GM12801 (cell line): Measurements from ENCODE around the gene RNF123.

Source experiments
- TF ChIP-seq, protein P1 (sequence below): IDR thresholded peaks from one replicate; pipeline ENCODE4 v1.5.1; 2011; ENCODE audit warnings: control low read depth; ENCODE audit not compliant: insufficient read length; ENCODE audit errors: extremely low read depth

RNF123 gene

DNA sequence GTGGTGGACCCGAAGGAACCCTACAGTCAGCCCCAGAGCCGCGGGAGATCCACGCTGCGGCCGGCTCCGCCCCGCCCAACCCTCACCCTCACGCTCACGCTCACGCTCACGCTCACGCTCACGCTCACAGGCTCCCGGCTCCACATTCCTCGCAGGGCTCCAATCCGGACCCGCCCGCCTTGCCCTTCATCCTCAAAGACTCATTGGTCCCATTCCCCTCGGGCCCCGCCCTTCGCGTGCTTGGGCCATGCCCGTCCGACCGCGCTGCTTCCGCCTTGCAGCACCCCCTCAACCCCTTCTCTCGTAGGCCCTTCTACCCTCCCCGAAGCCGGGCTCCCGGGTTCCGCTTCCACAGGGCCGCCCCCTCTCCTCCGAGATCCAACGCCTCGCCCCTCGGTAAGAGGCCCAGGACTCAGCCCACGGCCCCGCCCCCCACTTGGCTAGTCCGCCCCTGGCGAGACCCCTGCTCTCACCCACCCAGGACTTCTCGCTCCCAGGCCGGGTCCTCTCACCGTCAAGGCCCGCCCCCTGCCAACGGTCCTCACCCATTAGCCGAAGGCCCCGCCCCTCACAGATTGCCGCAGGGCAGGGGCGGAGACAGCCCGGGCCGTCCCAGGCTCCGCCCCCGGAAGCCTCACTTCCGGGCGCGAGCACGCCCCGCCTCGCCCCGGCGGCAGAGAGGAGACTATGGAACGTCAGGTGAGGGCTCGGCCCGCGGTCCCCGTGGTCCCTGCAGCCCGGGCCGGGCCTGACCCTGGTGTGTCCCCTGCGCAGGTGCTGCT, 15.5 kb upstream of the RNF123 start, which contains the start of gene APEH:
TSS of gene APEH (plus strand) at position 637 of the 782 bp plus-strand sequence. CDS start at position 688, 51 bp downstream.
- TF ChIP-seq, protein P1, sequence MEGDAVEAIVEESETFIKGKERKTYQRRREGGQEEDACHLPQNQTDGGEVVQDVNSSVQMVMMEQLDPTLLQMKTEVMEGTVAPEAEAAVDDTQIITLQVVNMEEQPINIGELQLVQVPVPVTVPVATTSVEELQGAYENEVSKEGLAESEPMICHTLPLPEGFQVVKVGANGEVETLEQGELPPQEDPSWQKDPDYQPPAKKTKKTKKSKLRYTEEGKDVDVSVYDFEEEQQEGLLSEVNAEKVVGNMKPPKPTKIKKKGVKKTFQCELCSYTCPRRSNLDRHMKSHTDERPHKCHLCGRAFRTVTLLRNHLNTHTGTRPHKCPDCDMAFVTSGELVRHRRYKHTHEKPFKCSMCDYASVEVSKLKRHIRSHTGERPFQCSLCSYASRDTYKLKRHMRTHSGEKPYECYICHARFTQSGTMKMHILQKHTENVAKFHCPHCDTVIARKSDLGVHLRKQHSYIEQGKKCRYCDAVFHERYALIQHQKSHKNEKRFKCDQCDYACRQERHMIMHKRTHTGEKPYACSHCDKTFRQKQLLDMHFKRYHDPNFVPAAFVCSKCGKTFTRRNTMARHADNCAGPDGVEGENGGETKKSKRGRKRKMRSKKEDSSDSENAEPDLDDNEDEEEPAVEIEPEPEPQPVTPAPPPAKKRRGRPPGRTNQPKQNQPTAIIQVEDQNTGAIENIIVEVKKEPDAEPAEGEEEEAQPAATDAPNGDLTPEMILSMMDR = no peak

DNA sequence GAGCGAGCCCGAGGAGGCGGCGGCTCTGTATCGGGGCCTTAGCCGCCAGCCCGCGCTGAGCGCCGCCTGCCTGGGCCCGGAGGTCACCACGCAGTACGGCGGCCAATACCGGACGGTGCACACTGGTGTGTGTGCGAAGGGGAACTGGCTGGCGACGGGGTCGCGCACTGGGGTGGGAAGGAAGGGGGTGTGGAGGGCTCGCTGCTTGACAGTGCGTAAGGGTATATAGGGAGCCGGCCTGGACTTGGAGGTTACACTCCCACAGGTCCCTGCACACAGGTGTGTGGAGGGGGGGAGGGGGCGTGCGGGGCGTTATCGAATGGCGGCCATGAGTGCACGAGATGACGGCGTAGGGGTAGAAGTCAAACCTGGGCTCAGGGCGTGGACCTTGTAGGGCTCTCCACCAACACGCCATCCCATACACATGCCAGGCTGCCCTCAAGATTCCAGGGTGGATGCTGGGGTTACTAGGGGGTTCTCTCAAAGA, 14.8 kb upstream of the RNF123 start:
- TF ChIP-seq, protein P1 = no peak

DNA sequence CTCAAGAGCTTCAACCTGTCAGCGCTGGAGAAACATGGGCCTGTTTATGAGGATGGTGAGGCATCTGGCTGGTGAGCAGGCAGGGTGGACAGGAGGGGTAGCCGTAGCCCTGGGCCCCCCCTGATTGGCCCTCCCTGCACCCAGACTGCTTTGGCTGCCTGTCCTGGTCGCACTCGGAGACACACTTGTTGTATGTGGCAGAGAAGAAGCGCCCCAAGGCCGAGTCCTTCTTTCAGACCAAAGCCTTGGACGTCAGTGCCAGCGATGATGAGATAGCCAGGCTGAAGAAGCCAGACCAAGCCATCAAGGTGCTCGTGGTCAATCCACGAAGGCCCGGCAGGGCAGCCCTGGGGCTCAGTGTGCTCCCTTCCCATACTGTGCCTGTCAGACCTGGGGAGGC, 13.4 kb upstream of the RNF123 start:
- TF ChIP-seq, protein P1 = no peak

DNA sequence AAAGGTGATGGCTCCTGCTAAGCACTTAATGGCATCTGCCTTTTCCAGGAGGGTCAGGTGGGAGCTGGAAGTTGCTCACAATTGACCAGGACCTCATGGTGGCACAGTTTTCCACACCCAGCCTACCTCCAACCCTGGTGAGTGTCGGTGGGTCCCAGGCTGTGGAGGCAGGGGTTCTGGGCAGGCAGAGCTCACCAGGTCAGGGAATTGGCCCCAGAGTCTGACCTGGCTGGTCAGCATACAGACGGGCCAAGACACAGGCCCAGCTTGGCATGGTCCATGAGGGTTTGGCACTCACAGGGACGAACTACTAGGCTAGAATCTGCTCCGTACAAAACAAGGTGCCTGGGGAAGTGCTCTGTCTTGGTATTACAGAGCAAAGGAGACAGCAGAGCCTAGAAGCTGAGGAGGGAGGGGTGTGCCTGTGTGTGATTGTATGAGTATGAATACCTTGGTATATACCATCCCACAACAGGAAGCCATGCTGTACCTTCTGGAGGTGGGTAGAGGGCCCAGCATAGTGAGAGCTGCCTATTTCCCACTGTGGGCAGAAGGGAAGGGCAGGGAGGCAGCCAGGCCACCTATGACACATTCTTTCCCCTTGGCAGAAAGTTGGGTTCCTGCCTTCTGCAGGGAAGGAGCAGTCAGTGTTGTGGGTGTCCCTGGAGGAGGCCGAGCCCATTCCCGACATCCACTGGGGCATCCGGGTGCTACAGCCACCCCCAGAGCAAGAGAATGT, 8.7 kb upstream of the RNF123 start:
- TF ChIP-seq, protein P1 = no peak

DNA sequence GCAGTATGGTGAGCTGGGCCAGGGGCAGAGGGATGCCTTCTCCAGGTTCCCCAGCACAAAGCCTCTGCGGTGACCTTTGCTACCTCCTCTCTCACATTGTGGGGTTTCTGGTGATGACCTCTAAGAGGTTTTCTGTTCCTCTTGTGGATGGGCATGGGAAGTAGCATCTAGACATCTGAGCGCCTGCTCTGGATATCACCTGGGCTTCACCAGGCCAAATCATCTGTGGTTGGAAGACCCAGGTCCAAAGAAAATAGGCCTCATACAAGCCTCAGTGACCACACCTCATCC, 8.2 kb upstream of the RNF123 start:
- TF ChIP-seq, protein P1 = no peak

DNA sequence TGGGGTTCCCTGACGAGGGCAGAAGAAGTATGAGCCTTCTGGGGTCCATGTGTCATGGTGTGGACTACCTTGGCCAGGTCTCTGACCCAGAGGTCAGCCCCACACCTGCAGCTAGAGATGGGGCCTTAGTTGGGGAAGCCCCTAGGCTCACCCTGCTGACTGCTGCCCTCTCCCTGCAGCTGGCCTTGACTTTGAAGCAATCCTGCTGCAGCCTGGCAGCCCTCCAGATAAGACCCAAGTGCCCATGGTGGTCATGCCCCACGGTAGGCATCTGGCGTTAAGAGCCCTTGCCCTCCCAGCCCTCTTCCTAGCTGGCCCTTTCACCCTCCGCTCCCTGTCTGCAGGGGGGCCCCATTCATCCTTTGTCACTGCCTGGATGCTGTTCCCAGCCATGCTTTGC, 7.8 kb upstream of the RNF123 start:
- TF ChIP-seq, protein P1 = no peak

DNA sequence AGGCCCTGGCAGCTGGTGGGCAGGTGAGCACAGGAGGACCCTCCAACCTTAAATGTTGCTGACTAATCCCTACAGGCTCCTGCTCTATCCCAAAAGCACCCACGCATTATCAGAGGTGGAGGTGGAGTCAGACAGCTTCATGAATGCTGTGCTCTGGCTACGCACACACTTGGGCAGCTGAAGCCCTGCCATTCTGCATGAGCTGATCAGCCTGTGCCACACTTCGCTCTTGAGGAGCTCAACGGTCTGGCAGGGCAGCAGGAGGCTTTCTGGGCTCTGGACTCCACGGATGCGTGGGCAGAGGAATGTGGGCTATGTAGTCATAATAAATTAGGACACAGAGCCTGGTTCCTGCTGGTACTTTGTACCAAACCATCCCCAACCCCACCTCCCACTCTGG, 6.2 kb upstream of the RNF123 start:
- TF ChIP-seq, protein P1 = no peak
